SU-DHL-6 (cell line): ENCODE measurements around the gene GPX1.

Experiments
- H2AFZ ChIP-seq: fragments of 200-600 bp; sonication (generic); 2 replicates; pipeline ENCODE4 v1.6.1; 2014; ENCODE audit warnings: low read depth, mild to moderate bottlenecking, moderate library complexity, mixed read lengths, antibody characterized with exemption, low read length; ENCODE audit not compliant: severe bottlenecking
- H3F3A ChIP-seq: fragments of 200-600 bp; shearing (Covaris generic); 2 replicates; pipeline ENCODE4 v1.6.0; 2016; ENCODE audit warnings: antibody characterized with exemption, mild to moderate bottlenecking; ENCODE audit not compliant: insufficient read depth
- H3K27ac ChIP-seq: fragments of 200-600 bp; sonication (generic); 2 replicates; pipeline ENCODE4 v1.5.1; 2016; ENCODE audit warnings: low read depth, mild to moderate bottlenecking, low read length, moderate library complexity, mixed read lengths
- H3K27me3 ChIP-seq: fragments of 200-600 bp; sonication (generic), shearing (Covaris generic); 2 replicates; pipeline ENCODE4 v1.6.0; 2014; ENCODE audit warnings: mild to moderate bottlenecking, low read length
- H3K36me3 ChIP-seq: fragments of 200-600 bp; sonication (generic); 2 replicates; pipeline ENCODE4 v1.6.1; 2014; ENCODE audit warnings: mild to moderate bottlenecking, low read length, mixed read lengths
- H3K4me2 ChIP-seq: fragments of 300-600, 200-600 bp; shearing (Covaris generic), sonication (generic); 2 replicates; pipeline ENCODE4 v1.6.0; 2014; ENCODE audit warnings: low read length, low read depth, mild to moderate bottlenecking; ENCODE audit not compliant: poor library complexity, severe bottlenecking
- H3K4me3 ChIP-seq: fragments of 200-600 bp; sonication (generic); 2 replicates; pipeline ENCODE4 v1.5.1; 2014; ENCODE audit warnings: antibody characterized with exemption, low read length, mild to moderate bottlenecking, mixed read lengths; ENCODE audit not compliant: insufficient read depth, poor library complexity, severe bottlenecking
- H3K79me2 ChIP-seq: fragments of 200-600 bp; sonication (generic); 2 replicates; pipeline ENCODE4 v1.6.1; 2014; ENCODE audit warnings: mild to moderate bottlenecking, low read length, moderate library complexity; ENCODE audit not compliant: insufficient read depth
- H3K9ac ChIP-seq: fragments of 200-600 bp; sonication (generic); 2 replicates; pipeline ENCODE4 v1.7.0; 2014; ENCODE audit warnings: mild to moderate bottlenecking, low read length
- H3K9me2 ChIP-seq: fragments of 200-600 bp; sonication (generic); replicated peaks from 2 replicates; pipeline ENCODE4 v1.6.1; 2014; ENCODE audit warnings: low read length; ENCODE audit not compliant: insufficient read depth
- H3K9me3 ChIP-seq: fragments of 200-600 bp; sonication (generic); 2 replicates; pipeline ENCODE4 v1.6.1; 2014; ENCODE audit warnings: low read length, mixed read lengths; ENCODE audit not compliant: insufficient read depth
- H4K20me1 ChIP-seq: fragments of 200-600 bp; sonication (generic); 2 replicates; pipeline ENCODE4 v1.6.1; 2014; ENCODE audit warnings: low read depth, mild to moderate bottlenecking, antibody characterized with exemption, low read length, moderate library complexity, mixed read lengths
- EZH2phosphoT487 ChIP-seq: fragments of 200-600 bp; sonication (generic), shearing (Covaris generic); conservative IDR thresholded peaks from 2 replicates; pipeline ENCODE4 v1.6.1; 2018; ENCODE audit warnings: mild to moderate bottlenecking, antibody characterized with exemption, low read length, moderate library complexity, mixed read lengths
- TF ChIP-seq, protein P1 (sequence below): fragments of 200-600 bp; sonication (generic); IDR thresholded peaks from one replicate; pipeline ENCODE4 v1.5.1; 2017; ENCODE audit warnings: antibody characterized with exemption, mild to moderate bottlenecking, low read length, moderate library complexity; ENCODE audit not compliant: insufficient read depth, poor library complexity, severe bottlenecking

GPX1 gene

DNA sequence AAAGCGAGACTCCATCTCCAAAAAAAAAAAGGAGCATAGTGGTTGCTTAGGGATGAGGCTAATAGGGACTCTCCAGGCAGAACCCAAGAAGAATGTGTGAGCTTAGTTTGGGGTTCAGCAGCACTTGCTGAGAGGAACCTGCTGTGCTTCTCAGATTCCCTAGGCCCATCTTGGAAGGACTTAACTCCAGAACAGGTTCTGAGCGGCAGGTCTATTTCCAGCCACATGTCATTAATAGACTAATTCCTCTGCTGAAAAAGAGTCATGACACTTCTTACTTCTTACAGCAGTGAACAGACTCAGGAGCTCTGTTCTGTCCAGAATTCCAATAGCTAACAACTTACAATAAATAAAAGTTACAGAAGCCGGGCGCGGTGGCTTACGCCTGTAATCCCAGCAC, 31.1 kb upstream of the GPX1 start:
- no peaks in the 10 kb centered on the region for H3K36me3 ChIP-seq

DNA sequence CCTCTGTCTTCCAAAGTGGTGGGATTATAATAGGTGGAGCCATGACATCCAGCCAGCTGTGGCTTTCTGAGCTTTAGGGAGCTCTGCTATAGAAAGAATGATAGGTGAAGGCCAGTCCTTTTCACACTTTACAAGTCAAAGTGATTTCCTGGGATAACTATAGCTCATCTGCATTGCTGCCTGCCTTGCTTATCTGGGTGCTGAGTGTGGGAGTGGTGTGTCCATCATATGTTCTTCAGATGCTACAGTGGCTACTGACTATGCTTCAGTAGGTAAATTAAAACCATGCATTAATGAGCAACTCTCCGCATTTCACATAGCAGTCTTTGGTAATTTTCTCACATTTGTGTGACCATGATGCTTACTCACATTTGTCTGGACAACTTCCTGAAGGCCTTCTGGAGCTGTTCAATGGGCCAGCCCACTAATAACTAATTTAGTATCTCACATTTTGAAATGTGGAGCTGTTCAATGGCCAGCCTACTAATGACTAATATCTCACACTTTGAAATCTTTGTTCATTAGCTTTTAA, 30.2 kb upstream of the GPX1 start:
- TF ChIP-seq, protein P1, sequence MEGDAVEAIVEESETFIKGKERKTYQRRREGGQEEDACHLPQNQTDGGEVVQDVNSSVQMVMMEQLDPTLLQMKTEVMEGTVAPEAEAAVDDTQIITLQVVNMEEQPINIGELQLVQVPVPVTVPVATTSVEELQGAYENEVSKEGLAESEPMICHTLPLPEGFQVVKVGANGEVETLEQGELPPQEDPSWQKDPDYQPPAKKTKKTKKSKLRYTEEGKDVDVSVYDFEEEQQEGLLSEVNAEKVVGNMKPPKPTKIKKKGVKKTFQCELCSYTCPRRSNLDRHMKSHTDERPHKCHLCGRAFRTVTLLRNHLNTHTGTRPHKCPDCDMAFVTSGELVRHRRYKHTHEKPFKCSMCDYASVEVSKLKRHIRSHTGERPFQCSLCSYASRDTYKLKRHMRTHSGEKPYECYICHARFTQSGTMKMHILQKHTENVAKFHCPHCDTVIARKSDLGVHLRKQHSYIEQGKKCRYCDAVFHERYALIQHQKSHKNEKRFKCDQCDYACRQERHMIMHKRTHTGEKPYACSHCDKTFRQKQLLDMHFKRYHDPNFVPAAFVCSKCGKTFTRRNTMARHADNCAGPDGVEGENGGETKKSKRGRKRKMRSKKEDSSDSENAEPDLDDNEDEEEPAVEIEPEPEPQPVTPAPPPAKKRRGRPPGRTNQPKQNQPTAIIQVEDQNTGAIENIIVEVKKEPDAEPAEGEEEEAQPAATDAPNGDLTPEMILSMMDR = no peak
- TF ChIP-seq EZH2phosphoT487 = no peak
- H3K4me2 ChIP-seq = no peak overlapping the region

More for the DNA sequence above, 31.1 kb upstream of the GPX1 start:
- TF ChIP-seq, protein P1 = no peak
- no peak for TF ChIP-seq EZH2phosphoT487
- Histone ChIP-seq H3K9me3 (no peaks in the 10 kb centered on the region), H3K4me3 (no peak overlapping the region), H3K27me3 (no peaks in the 10 kb centered on the region), H3K79me2 (peaks cover 97% of the 10 kb centered on the region), H4K20me1 (peaks cover 18% of the 10 kb centered on the region), H3K27ac (no peak overlapping the region), H3K9ac (no peak overlapping the region), H3K4me2 (no peak overlapping the region), H3K9me2 (no peaks in the 10 kb centered on the region), H2AFZ (no peak overlapping the region), H3F3A (peaks cover 7% of the 10 kb centered on the region)

DNA sequence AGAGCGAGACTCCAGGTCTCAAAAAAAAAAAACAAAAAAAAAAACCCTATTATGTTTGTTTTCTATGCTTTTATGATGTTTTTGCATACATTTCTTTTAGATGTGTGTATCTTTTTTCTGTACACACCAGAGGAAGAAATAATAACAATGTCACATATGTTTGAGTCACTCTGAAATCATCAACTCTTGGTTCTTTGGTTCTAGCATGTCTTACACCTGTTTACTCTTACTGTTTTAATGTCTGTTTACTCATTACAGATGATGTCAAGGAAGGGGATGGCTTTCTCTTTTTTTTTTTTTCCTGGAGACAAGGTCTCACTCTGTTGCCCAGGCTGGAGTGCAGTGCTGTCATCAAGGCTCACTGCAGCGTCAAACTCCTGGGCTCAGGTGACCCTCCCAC, 29.6 kb upstream of the GPX1 start:
- no peak overlapping the region for H3K4me3 ChIP-seq
- peaks cover 13% of the 10 kb centered on the region for H4K20me1 ChIP-seq
- H3K9me3 ChIP-seq = no peaks in the 10 kb centered on the region
- H3K9ac ChIP-seq = no peak overlapping the region
- H3F3A ChIP-seq = peaks cover 7% of the 10 kb centered on the region
- no peak overlapping the region for H3K27ac ChIP-seq
- no peaks in the 10 kb centered on the region for H3K27me3 ChIP-seq
- H3K4me2 ChIP-seq = no peak overlapping the region
- TF ChIP-seq, protein P1 = no peak
- TF ChIP-seq EZH2phosphoT487 = no peak
- no peaks in the 10 kb centered on the region for H3K9me2 ChIP-seq
- H2AFZ ChIP-seq = no peak overlapping the region
- H3K79me2 ChIP-seq = peaks cover 99% of the 10 kb centered on the region
- H3K36me3 ChIP-seq = no peaks in the 10 kb centered on the region

More for the DNA sequence above, 30.2 kb upstream of the GPX1 start:
- H2AFZ ChIP-seq = no peak overlapping the region
- H3K36me3 ChIP-seq = no peaks in the 10 kb centered on the region
- H3K9ac ChIP-seq = no peak overlapping the region
- peaks cover 99% of the 10 kb centered on the region for H3K79me2 ChIP-seq
- no peak overlapping the region for H3K4me3 ChIP-seq
- H3K27ac ChIP-seq = no peak overlapping the region
- no peaks in the 10 kb centered on the region for H3K27me3 ChIP-seq
- peaks cover 17% of the 10 kb centered on the region for H4K20me1 ChIP-seq
- H3K9me2 ChIP-seq = no peaks in the 10 kb centered on the region
- peaks cover 7% of the 10 kb centered on the region for H3F3A ChIP-seq
- H3K9me3 ChIP-seq = no peaks in the 10 kb centered on the region
